ENCODE data around the gene PRDM5.
A peak's percentile ranks its signal among the peaks of the same experiment; 100 is the strongest.

The PRDM5 gene

GRCh38 chr4:120920666-120921065 lies 1.9 kb downstream of the PRDM5 start:
- H3K27me3 ChIP-seq (ENCODE audit: insufficient read depth, low read depth, severe bottlenecking), result no peaks in the 10 kb centered on the region

GRCh38 chr4:120919358-120919757 lies 3.2 kb downstream of the PRDM5 start:
- no peak for DNase-seq
- Histone ChIP-seq H3K36me3 (no peaks in the 10 kb centered on the region), H3K27ac (no peak overlapping the region; the same call in 1 of the 2 replicates), H3K4me3 (ENCODE audit: low read depth, low read length) (no peak overlapping the region), H3K27me3 (ENCODE audit: insufficient read depth, low read depth, severe bottlenecking) (no peaks in the 10 kb centered on the region), H3K9me3 (ENCODE audit: severe bottlenecking) (no peaks in the 10 kb centered on the region)
- TF ChIP-seq CTCF (IDR thresholded peaks at IDR 0.05; ENCODE audit: low read depth, low read length), result no peak

More at GRCh38 chr4:120920666-120921065, 1.9 kb downstream of the PRDM5 start:
- TF ChIP-seq CTCF (IDR thresholded peaks at IDR 0.05; ENCODE audit: low read depth, low read length), result no peak
- Histone ChIP-seq H3K4me3 (ENCODE audit: low read depth, low read length) (no peak overlapping the region), H3K36me3 (no peaks in the 10 kb centered on the region), H3K27ac (peak overlapping the region; percentile 19; the same call in 1 of the 2 replicates), H3K9me3 (ENCODE audit: severe bottlenecking) (no peaks in the 10 kb centered on the region)
- no peak for DNase-seq

GRCh38 chr4:120918788-120919187 lies 3.7 kb downstream of the PRDM5 start:
- TF ChIP-seq CTCF (IDR thresholded peaks at IDR 0.05; ENCODE audit: low read depth, low read length), result no peak
- no peak overlapping the region for H3K27ac ChIP-seq
- no peaks in the 10 kb centered on the region for H3K36me3 ChIP-seq
- no peak overlapping the region for H3K4me3 ChIP-seq (ENCODE audit: low read depth, low read length)
- H3K27me3 ChIP-seq (ENCODE audit: insufficient read depth, low read depth, severe bottlenecking), result no peaks in the 10 kb centered on the region
- no peak for DNase-seq
- no peaks in the 10 kb centered on the region for H3K9me3 ChIP-seq (ENCODE audit: severe bottlenecking)

GRCh38 chr4:120918092-120918491 lies 4.4 kb downstream of the PRDM5 start:
- H3K36me3 ChIP-seq, result no peaks in the 10 kb centered on the region
- no peak overlapping the region for H3K27ac ChIP-seq
- DNase-seq, result no peak
- no peak overlapping the region for H3K4me3 ChIP-seq (ENCODE audit: low read depth, low read length)
- H3K27me3 ChIP-seq (ENCODE audit: insufficient read depth, low read depth, severe bottlenecking), result no peaks in the 10 kb centered on the region
- no peaks in the 10 kb centered on the region for H3K9me3 ChIP-seq (ENCODE audit: severe bottlenecking)
- no peak for TF ChIP-seq CTCF (IDR thresholded peaks at IDR 0.05; ENCODE audit: low read depth, low read length)

- no peak for TF ChIP-seq CTCF (IDR thresholded peaks at IDR 0.05; ENCODE audit: low read depth, low read length)
- Histone ChIP-seq H3K9me3 (ENCODE audit: severe bottlenecking) (no peaks in the 10 kb centered on the region), H3K27ac (no peak overlapping the region), H3K4me3 (ENCODE audit: low read depth, low read length) (no peak overlapping the region), H3K36me3 (no peaks in the 10 kb centered on the region), H3K27me3 (ENCODE audit: insufficient read depth, low read depth, severe bottlenecking) (no peaks in the 10 kb centered on the region)
- DNase-seq, result no peak
These were observed 5.6 kb downstream of the PRDM5 start for GRCh38 chr4:120916937-120917336.

GRCh38 chr4:120915336-120915735 lies 7.2 kb downstream of the PRDM5 start:
- H3K36me3 ChIP-seq, result no peaks in the 10 kb centered on the region
- no peak overlapping the region for H3K27ac ChIP-seq
- H3K4me3 ChIP-seq (ENCODE audit: low read depth, low read length), result no peak overlapping the region
- TF ChIP-seq CTCF (IDR thresholded peaks at IDR 0.05; ENCODE audit: low read depth, low read length), result no peak
- no peaks in the 10 kb centered on the region for H3K9me3 ChIP-seq (ENCODE audit: severe bottlenecking)
- H3K27me3 ChIP-seq (ENCODE audit: insufficient read depth, low read depth, severe bottlenecking), result no peaks in the 10 kb centered on the region
- DNase-seq, result no peak
